ENCODE results near the gene NFKB1.
A peak's percentile ranks its signal among the peaks of the same experiment; 100 is the strongest.

Gene NFKB1

DNA sequence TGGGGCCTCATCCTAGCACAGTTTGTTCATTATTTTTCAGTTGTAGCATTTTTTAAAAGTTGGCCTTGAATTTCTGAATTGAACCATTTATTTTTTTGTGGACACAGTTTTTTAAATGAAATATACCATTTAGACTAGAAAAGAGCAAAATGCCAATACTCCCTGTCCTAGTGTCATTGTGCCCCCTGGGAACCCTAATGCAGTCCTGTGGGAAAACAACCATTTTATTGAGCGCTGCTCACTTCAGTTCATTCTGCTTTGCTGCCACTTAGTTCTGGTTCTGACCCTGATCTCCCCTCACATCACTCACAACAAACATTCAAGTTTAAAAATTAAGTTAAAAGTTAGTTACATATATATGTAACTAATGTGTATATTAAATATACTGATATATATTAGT lies 5.4 kb downstream of the NFKB1 start:
- TF ChIP-seq, protein P1, sequence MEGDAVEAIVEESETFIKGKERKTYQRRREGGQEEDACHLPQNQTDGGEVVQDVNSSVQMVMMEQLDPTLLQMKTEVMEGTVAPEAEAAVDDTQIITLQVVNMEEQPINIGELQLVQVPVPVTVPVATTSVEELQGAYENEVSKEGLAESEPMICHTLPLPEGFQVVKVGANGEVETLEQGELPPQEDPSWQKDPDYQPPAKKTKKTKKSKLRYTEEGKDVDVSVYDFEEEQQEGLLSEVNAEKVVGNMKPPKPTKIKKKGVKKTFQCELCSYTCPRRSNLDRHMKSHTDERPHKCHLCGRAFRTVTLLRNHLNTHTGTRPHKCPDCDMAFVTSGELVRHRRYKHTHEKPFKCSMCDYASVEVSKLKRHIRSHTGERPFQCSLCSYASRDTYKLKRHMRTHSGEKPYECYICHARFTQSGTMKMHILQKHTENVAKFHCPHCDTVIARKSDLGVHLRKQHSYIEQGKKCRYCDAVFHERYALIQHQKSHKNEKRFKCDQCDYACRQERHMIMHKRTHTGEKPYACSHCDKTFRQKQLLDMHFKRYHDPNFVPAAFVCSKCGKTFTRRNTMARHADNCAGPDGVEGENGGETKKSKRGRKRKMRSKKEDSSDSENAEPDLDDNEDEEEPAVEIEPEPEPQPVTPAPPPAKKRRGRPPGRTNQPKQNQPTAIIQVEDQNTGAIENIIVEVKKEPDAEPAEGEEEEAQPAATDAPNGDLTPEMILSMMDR (conservative IDR thresholded peaks at IDR 0.05; ENCODE audit: low read length) = no peak
- no peak for DNase-seq (ENCODE audit: low read depth)
- no peak overlapping the region for H3K4me3 ChIP-seq (ENCODE audit: low read length)

DNA sequence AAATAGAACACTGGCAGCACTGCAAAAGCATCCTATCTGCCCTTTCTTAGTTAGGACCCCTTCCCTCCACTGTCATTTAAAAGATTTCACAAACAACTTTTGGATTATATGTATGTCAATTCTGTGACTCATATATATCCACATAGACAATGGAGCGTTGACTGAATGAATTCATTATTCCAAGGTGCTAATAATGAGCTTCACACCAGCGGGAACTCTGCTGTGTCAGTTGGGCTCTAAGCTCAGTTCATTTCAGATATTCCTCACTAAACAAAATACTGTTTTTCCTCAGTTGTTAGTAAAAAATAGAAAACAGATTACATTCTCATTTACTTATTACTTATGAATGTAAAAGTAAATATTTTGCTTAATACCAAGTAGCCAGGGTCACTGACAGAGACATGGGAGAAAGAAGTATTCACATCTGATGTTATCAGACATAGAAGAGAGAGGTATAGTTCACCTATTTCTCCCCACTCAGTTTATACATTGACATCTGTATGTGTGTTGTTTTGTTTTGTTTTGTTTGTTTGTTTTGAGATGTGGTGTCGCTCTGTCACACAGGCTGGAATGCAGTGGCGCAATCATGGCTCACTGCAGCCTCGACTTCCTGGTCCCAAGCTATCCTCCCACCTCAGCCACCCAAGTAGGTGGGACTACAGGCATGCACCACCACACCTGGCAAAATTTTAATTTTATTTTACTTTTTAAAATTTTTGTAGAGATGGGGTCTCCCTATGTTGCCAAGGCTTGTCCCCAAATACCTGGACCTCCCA lies 10.9 kb downstream of the NFKB1 start:
- no peak for DNase-seq (ENCODE audit: low read depth)
- no peak overlapping the region for H3K4me3 ChIP-seq (ENCODE audit: low read length)
- TF ChIP-seq, protein P1 (conservative IDR thresholded peaks at IDR 0.05; ENCODE audit: low read length) = no peak

- H3K4me3 ChIP-seq (ENCODE audit: low read length) = no peak overlapping the region
- no peak for DNase-seq (ENCODE audit: low read depth)
- TF ChIP-seq, protein P1 (conservative IDR thresholded peaks at IDR 0.05; ENCODE audit: low read length) = no peak
Observed at GRCh38 chr4:102514298-102514964, 13.3 kb downstream of the NFKB1 start.

GRCh38 chr4:102517753-102518152 lies 16.6 kb downstream of the NFKB1 start:
- no peak for DNase-seq (ENCODE audit: low read depth)
- no peak overlapping the region for H3K4me3 ChIP-seq (ENCODE audit: low read length)
- TF ChIP-seq, protein P1 (conservative IDR thresholded peaks at IDR 0.05; ENCODE audit: low read length) = no peak

- peak; percentile 17 for DNase-seq (ENCODE audit: low read depth)
- no peak overlapping the region for H3K4me3 ChIP-seq (ENCODE audit: low read length)
- TF ChIP-seq, protein P1 (conservative IDR thresholded peaks at IDR 0.05; ENCODE audit: low read length) = no peak
Observed at GRCh38 chr4:102518703-102519131, 17.6 kb downstream of the NFKB1 start.

- no peak for DNase-seq (ENCODE audit: low read depth)
- no peak overlapping the region for H3K4me3 ChIP-seq (ENCODE audit: low read length)
- TF ChIP-seq, protein P1 (conservative IDR thresholded peaks at IDR 0.05; ENCODE audit: low read length) = no peak
Observed at GRCh38 chr4:102519925-102520324, 18.8 kb downstream of the NFKB1 start.

- no peak for DNase-seq (ENCODE audit: low read depth)
- TF ChIP-seq, protein P1 (conservative IDR thresholded peaks at IDR 0.05; ENCODE audit: low read length) = no peak
- H3K4me3 ChIP-seq (ENCODE audit: low read length) = no peak overlapping the region
Observed at GRCh38 chr4:102521570-102521969, 20.4 kb downstream of the NFKB1 start.

Data from AG10803 (cell line).